ENCODE measurements around the gene AQP12B. TPM values are rescaled to one million over a fixed set of nuclear protein-coding genes. Genes with fewer than 3 reads are reported as not detected.

The AQP12B gene
- polyA plus RNA-seq, 1 donor (not counting 4 experiments of a cell fraction or from before 2014, with no cell fraction given): not detected

DNA sequence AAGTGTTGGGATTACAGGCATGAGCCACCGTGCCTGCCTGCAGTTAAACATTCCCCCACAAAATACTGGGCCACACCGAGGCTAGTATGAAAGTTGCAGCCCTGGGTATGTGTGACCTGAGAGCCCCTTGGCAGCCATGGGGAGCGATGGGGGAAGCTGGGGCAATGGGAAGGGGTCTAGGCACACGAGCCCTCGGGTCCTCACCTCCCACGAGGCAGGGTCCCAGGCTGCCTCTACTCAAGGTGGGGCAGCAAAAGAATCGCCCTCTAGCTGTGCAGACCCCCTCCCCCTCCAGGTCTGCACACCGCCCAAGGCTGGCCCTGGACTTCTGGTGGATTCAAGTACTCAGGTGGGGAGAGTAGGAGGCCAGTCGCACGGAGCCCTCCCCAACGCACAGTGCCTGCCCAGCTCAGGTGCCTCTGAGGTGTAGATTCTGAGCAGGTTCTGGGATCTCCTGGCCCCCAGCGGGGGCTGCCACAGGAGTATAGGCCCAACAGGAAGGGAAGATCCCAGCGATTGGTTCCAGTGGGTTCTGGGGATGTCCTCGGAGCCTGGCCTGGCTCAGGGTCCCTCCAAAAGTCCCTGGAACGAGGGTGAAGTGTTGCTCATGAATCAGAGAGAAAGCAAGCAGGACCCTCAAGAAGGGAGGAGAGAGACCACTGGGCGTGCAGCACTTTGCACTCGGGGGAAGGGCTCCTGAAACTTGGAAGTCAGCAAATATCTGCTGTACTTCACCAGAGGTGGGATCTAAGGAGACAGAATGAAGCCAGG is 54.8 kb downstream of the AQP12B start:
- Histone ChIP-seq H3K9me3 (ENCODE audit: control insufficient read depth, low read depth, low read length) (no peaks in the 10 kb centered on the region), H3K27me3 (ENCODE audit: control insufficient read depth, extremely low read depth, insufficient read depth, low read length) (no peaks in the 10 kb centered on the region), H3K9ac (ENCODE audit: control insufficient read depth, extremely low read depth, insufficient read depth, low read length) (no peak overlapping the region), H3K4me2 (ENCODE audit: control insufficient read depth, extremely low read depth, insufficient read depth, low read depth, low read length) (no peak overlapping the region), H3K4me1 (ENCODE audit: control insufficient read depth, extremely low read depth, insufficient read depth, low read length) (no peaks in the 10 kb centered on the region), H3K79me2 (ENCODE audit: control insufficient read depth, insufficient read depth, low read length) (no peaks in the 10 kb centered on the region), H3K9me1 (ENCODE audit: control insufficient read depth, extremely low read depth, insufficient read depth, low read length) (no peaks in the 10 kb centered on the region), H3K27ac (ENCODE audit: control insufficient read depth, insufficient read depth, low read length) (no peak overlapping the region), H4K20me1 (ENCODE audit: control insufficient read depth, extremely low read depth, insufficient read depth, low read length) (no peaks in the 10 kb centered on the region), H3K4me3 (ENCODE audit: control insufficient read depth in 2 of 3, extremely low read depth in 1 of 3, insufficient read depth in 2 of 3, low read depth in 1 of 3, low read length in 3 of 3) (no peak overlapping the region), H2AFZ (ENCODE audit: control insufficient read depth, low read length) (no peak overlapping the region), H3K36me3 (ENCODE audit: control insufficient read depth in 2 of 2, extremely low read depth in 1 of 2, insufficient read depth in 2 of 2, low read length in 2 of 2) (no peaks in the 10 kb centered on the region)
- no peak for DNase-seq (ENCODE audit: low read depth, low spot score)
- FAIRE-seq: no peak
- no peak for TF ChIP-seq EZH2 (IDR thresholded peaks at IDR 0.05; ENCODE audit: low read length)
- TF ChIP-seq, protein P1, sequence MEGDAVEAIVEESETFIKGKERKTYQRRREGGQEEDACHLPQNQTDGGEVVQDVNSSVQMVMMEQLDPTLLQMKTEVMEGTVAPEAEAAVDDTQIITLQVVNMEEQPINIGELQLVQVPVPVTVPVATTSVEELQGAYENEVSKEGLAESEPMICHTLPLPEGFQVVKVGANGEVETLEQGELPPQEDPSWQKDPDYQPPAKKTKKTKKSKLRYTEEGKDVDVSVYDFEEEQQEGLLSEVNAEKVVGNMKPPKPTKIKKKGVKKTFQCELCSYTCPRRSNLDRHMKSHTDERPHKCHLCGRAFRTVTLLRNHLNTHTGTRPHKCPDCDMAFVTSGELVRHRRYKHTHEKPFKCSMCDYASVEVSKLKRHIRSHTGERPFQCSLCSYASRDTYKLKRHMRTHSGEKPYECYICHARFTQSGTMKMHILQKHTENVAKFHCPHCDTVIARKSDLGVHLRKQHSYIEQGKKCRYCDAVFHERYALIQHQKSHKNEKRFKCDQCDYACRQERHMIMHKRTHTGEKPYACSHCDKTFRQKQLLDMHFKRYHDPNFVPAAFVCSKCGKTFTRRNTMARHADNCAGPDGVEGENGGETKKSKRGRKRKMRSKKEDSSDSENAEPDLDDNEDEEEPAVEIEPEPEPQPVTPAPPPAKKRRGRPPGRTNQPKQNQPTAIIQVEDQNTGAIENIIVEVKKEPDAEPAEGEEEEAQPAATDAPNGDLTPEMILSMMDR (optimal IDR thresholded peaks at IDR 0.05 in 1 of 3, IDR thresholded peaks at IDR 0.05 in 1 of 3, conservative IDR thresholded peaks at IDR 0.05 in 1 of 3; ENCODE audit: extremely low read depth in 1 of 3, insufficient read depth in 2 of 3, low read length in 3 of 3): no peak
- dilution Hi-C loops (cut with MboI; ENCODE audit: extremely low pct_ligation_motif_present, low sequenced_read_pairs): no loop called here

DNA sequence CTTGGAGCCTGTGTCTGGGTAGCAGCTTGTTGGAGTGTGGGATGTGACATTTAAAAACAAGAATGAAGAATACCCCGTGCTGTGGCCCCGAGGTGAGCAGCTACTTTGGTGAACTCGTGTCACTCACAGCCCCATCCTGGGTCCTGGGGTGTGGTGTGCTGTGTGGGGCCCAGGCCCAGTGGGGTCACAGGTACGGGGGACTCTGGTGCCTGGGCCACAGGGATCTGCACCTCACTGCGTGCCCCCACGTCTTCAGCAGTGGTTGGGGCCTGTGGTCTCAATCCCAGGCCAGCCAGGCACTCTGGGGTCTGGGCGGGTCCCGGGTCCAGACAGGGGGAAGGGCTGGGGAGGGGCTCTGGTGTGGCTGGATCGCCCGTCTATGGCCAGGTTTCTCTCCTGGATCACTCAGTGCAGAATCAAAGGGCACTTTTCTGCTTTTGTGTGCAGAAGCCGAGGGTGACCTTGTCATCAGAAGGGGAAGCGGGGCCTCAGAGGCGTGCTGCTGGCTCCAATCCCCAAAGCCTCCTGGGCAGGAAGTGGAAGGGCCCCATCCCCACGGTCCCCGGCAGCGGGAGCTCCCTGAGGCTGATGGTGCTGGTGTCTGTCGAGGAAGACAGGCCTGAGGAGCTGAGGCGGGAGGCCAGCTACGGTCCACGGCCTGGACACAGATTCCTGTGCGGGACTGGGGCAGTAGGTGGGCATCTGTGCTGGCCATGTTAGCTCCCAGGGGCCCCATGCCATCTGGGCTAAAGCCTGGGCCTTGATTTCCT is 56.0 kb downstream of the AQP12B start:
- Histone ChIP-seq H3K9ac (ENCODE audit: control insufficient read depth, extremely low read depth, insufficient read depth, low read length) (no peak overlapping the region), H3K79me2 (ENCODE audit: control insufficient read depth, insufficient read depth, low read length) (no peaks in the 10 kb centered on the region), H4K20me1 (ENCODE audit: control insufficient read depth, extremely low read depth, insufficient read depth, low read length) (no peaks in the 10 kb centered on the region), H3K27ac (ENCODE audit: control insufficient read depth, insufficient read depth, low read length) (no peak overlapping the region), H3K27me3 (ENCODE audit: control insufficient read depth, extremely low read depth, insufficient read depth, low read length) (no peaks in the 10 kb centered on the region), H3K4me2 (ENCODE audit: control insufficient read depth, extremely low read depth, insufficient read depth, low read depth, low read length) (no peak overlapping the region), H3K9me3 (ENCODE audit: control insufficient read depth, low read depth, low read length) (no peaks in the 10 kb centered on the region), H2AFZ (ENCODE audit: control insufficient read depth, low read length) (no peak overlapping the region), H3K36me3 (ENCODE audit: control insufficient read depth in 2 of 2, extremely low read depth in 1 of 2, insufficient read depth in 2 of 2, low read length in 2 of 2) (no peaks in the 10 kb centered on the region), H3K4me1 (ENCODE audit: control insufficient read depth, extremely low read depth, insufficient read depth, low read length) (no peaks in the 10 kb centered on the region), H3K4me3 (ENCODE audit: control insufficient read depth in 2 of 3, extremely low read depth in 1 of 3, insufficient read depth in 2 of 3, low read depth in 1 of 3, low read length in 3 of 3) (no peak overlapping the region), H3K9me1 (ENCODE audit: control insufficient read depth, extremely low read depth, insufficient read depth, low read length) (no peaks in the 10 kb centered on the region)
- TF ChIP-seq EZH2 (IDR thresholded peaks at IDR 0.05; ENCODE audit: low read length): no peak
- TF ChIP-seq, protein P1 (optimal IDR thresholded peaks at IDR 0.05 in 1 of 3, IDR thresholded peaks at IDR 0.05 in 1 of 3, conservative IDR thresholded peaks at IDR 0.05 in 1 of 3; ENCODE audit: extremely low read depth in 1 of 3, insufficient read depth in 2 of 3, low read length in 3 of 3): no peak
- FAIRE-seq (no peak), DNase-seq (ENCODE audit: low read depth, low spot score) (no peak)
- dilution Hi-C loops (cut with MboI; ENCODE audit: extremely low pct_ligation_motif_present, low sequenced_read_pairs): no loop called here

Small RNA genes lying within 50 kb of the gene (small RNA-seq; reads per million reads assigned to genes)
- 0 reads per million in 3 experiments for gene AC011298.3 (ENCODE audit: insufficient read length in 3 of 3, low read depth in 3 of 3, low replicate concordance in 1 of 3)

Other genes with a start within 250 kb of the AQP12B start
- gene GPC1, start 247.2 kb downstream of the AQP12B start, polyA plus RNA-seq: 46.6 to 117 TPM (median 75.0 TPM) in 3 replicates
- 2.5 to 5.0 TPM (median 3.3 TPM) in 3 replicates for gene ANKMY1, start 124.9 kb downstream of the AQP12B start, polyA plus RNA-seq
- 2.8 to 4.4 TPM (median 4.1 TPM) in 3 replicates for gene DUSP28, start 122.5 kb downstream of the AQP12B start, polyA plus RNA-seq
- 3.7 to 10.1 TPM (median 6.5 TPM) in 3 replicates for gene RNPEPL1, start 114.4 kb downstream of the AQP12B start, polyA plus RNA-seq
- 6.1 to 11.8 TPM (median 7.1 TPM) in 3 replicates for gene CAPN10, start 96.2 kb downstream of the AQP12B start, polyA plus RNA-seq
- gene GPR35, start 57.4 kb downstream of the AQP12B start, polyA plus RNA-seq: 0.04 to 0.17 TPM (median 0.09 TPM) in 3 replicates
- not detected in 3 replicates for gene AQP12A, start 9.0 kb upstream of the AQP12B start, polyA plus RNA-seq
- 0.01 TPM in 1 of 3 replicates, not detected in the others for gene KIF1A, start 137.3 kb upstream of the AQP12B start, polyA plus RNA-seq
- not detected in 3 replicates for gene AGXT, start 185.9 kb upstream of the AQP12B start, polyA plus RNA-seq
- gene MAB21L4, start 213.3 kb upstream of the AQP12B start, polyA plus RNA-seq: 0.37 to 1.1 TPM (median 0.80 TPM) in 3 replicates
- not detected in 3 replicates for gene CROCC2, start 223.5 kb upstream of the AQP12B start, polyA plus RNA-seq